HG03558 (cell line): ENCODE measurements around the gene CAVIN3.

Experiments
- ATAC-seq: cut with Tn5 transposase; IDR thresholded peaks from one replicate; pipeline ENCODE4 v1.9.1; 2021; ENCODE audit warnings: moderate number of reproducible peaks; ENCODE audit not compliant: unreplicated experiment; ENCODE audit errors: extremely low read depth

Gene CAVIN3

DNA sequence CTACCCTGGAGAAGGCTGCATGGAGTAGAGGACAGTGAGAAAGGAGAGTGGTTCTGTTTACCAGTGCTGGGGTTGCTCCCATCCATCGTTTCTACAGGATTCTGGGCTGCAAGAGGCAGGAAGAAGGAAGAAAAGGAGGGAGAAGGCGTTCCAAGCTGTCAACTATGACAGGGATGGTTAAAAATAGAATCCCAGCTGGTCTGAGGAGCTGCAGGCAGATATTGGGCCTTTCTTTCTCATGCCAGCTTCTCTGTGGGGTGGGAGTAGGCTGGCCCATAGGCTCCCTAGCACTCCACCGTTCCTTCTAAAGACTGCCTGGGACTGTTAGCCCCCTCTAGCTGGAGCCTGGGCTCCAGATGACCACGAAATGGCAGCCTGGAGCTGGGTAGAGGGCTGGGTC, 47.1 kb downstream of the CAVIN3 start:
- no peak for ATAC-seq

DNA sequence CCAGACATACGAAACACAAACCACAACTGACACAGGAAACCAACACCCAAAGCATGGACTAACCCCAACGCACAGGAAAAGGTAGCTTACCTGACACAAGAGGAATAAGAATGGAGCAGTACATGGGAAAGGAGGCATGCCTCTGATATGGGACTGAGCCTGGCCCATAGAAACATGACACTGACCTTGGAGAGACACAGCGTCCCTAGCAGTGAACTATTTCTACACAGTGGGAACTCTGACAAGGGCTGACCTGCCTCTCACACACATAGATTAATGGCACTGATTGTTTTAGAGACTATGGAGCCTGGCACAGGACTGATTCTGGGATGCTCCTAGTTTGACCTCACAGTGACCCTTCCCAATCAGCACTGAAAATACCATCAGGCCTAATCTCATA, 48.7 kb downstream of the CAVIN3 start:
- no peak for ATAC-seq

DNA sequence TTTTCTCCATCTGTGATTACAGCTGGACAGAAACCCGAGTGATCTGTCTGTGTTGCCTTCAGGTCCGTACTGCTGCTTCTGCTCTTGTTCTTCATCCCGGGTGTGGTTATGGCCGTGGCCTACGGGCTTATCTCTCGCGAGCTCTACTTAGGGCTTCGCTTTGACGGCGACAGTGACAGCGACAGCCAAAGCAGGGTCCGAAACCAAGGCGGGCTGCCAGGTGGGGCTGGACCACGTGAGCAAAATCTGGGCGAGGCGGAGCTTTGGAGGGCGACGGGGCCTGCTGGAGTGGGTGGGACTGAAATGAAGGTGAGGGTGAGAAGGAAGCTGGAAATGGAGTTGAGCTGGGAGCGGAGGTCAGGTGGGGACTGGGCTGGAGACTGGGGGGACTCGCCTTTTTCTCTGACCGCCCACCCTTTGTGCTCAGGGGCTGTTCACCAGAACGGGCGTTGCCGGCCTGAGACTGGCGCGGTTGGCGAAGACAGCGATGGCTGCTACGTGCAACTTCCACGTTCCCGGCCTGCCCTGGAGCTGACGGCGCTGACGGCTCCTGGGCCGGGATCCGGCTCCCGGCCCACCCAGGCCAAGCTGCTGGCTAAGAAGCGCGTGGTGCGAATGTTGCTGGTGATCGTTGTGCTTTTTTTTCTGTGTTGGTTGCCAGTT, 49.6 kb downstream of the CAVIN3 start:
- no peak for ATAC-seq

DNA sequence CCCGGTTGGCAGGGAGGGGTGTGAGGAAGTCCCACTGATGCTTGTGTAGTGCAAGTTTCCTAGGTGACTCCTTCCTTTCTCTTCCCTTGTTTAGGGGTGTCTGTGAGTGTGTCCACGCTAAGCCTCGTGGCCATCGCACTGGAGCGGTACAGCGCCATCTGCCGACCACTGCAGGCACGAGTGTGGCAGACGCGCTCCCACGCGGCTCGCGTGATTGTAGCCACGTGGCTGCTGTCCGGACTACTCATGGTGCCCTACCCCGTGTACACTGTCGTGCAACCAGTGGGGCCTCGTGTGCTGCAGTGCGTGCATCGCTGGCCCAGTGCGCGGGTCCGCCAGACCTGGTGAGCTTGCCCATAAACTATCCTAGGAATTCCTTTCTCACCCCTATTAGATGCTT, 50.3 kb downstream of the CAVIN3 start:
- ATAC-seq = no peak
